ENCODE measurements around the gene SESN3. TPM values are rescaled to one million over a fixed set of nuclear protein-coding genes. Genes with fewer than 3 reads are reported as not detected.
A peak's percentile ranks its signal among the peaks of the same experiment; 100 is the strongest.

The SESN3 gene
- total RNA-seq, 1 donor from 2014 or later = 79.7 TPM

GRCh38 chr11:95262994-95263765 lies 32.2 kb upstream of the SESN3 start:
- Mint-ChIP-seq H3K27me3 (no peaks in the 10 kb centered on the region), H3K36me3 (ENCODE audit: insufficient read depth) (no peaks in the 10 kb centered on the region), H3K4me1 (ENCODE audit: low read depth) (no peaks in the 10 kb centered on the region), H3K27ac (no peak overlapping the region), H3K4me3 (ENCODE audit: low read depth) (no peak overlapping the region), H3K9me3 (ENCODE audit: low read depth) (peaks cover 2% of the 10 kb centered on the region)
- no peak for TF ChIP-seq CTCF (IDR thresholded peaks at IDR 0.05; ENCODE audit: unreplicated experiment)
- DNase-seq (ENCODE audit: low spot score, unreplicated experiment) = no peak

- Mint-ChIP-seq H3K27me3 (no peaks in the 10 kb centered on the region), H3K4me1 (ENCODE audit: low read depth) (peaks cover 32% of the 10 kb centered on the region), H3K27ac (no peak overlapping the region), H3K4me3 (ENCODE audit: low read depth) (no peak overlapping the region), H3K36me3 (ENCODE audit: insufficient read depth) (no peaks in the 10 kb centered on the region), H3K9me3 (ENCODE audit: low read depth) (no peaks in the 10 kb centered on the region)
- TF ChIP-seq CTCF (IDR thresholded peaks at IDR 0.05; ENCODE audit: unreplicated experiment) = no peak
- no peak for DNase-seq (ENCODE audit: low spot score, unreplicated experiment)
Measured at GRCh38 chr11:95257456-95257971, 26.5 kb upstream of the SESN3 start.

- Mint-ChIP-seq H3K9me3 (ENCODE audit: low read depth) (no peaks in the 10 kb centered on the region), H3K4me1 (ENCODE audit: low read depth) (peaks cover 37% of the 10 kb centered on the region), H3K27ac (no peak overlapping the region), H3K36me3 (ENCODE audit: insufficient read depth) (no peaks in the 10 kb centered on the region), H3K4me3 (ENCODE audit: low read depth) (no peak overlapping the region), H3K27me3 (no peaks in the 10 kb centered on the region)
- no peak for TF ChIP-seq CTCF (IDR thresholded peaks at IDR 0.05; ENCODE audit: unreplicated experiment)
- no peak for DNase-seq (ENCODE audit: low spot score, unreplicated experiment)
Measured at GRCh38 chr11:95256321-95256779, 25.3 kb upstream of the SESN3 start.

- Mint-ChIP-seq H3K9me3 (ENCODE audit: low read depth) (no peaks in the 10 kb centered on the region), H3K27me3 (no peaks in the 10 kb centered on the region), H3K27ac (peak overlapping the region; percentile 79), H3K36me3 (ENCODE audit: insufficient read depth) (no peaks in the 10 kb centered on the region), H3K4me1 (ENCODE audit: low read depth) (peaks cover 37% of the 10 kb centered on the region), H3K4me3 (ENCODE audit: low read depth) (no peak overlapping the region)
- DNase-seq (ENCODE audit: low spot score, unreplicated experiment) = no peak
- no peak for TF ChIP-seq CTCF (IDR thresholded peaks at IDR 0.05; ENCODE audit: unreplicated experiment)
Measured at GRCh38 chr11:95255251-95256145, 24.5 kb upstream of the SESN3 start.

DNA sequence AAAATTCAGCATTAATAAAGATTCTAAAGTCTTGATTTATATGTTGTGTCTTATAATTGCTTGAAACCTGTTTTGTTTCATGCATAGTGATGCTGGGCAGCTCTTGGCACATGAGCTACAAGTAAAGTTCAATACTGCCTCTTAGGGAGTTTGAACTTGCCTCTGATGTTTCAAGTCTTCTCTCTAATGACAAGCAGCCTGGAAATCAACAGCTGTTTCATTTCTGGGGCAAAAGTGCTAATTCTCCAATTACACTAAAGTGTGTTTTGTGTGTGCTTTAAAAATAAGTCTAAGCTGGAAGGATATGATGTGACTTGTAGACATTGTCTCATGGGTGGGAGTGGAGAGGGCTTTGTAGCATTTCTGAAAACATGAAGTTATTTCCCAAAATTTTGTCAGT lies 23.7 kb upstream of the SESN3 start:
- no peak for DNase-seq (ENCODE audit: low spot score, unreplicated experiment)
- Mint-ChIP-seq H3K9me3 (ENCODE audit: low read depth) (no peaks in the 10 kb centered on the region), H3K27me3 (no peaks in the 10 kb centered on the region), H3K4me3 (ENCODE audit: low read depth) (no peak overlapping the region), H3K27ac (peak overlapping the region; percentile 51), H3K4me1 (ENCODE audit: low read depth) (peaks cover 37% of the 10 kb centered on the region), H3K36me3 (ENCODE audit: insufficient read depth) (no peaks in the 10 kb centered on the region)
- no peak for TF ChIP-seq CTCF (IDR thresholded peaks at IDR 0.05; ENCODE audit: unreplicated experiment)
